Activated T-cell treated with anti-CD3 and anti-CD28 coated beads, Interleukin-2, amount 50 U/mL, for 1 hour (primary cell): ENCODE measurements around the gene POLR1A.

Experiments used
- DNase-seq: peaks from one replicate; pipeline ENCODE4 v3.0.0-alpha.2; 2020

POLR1A gene

DNA sequence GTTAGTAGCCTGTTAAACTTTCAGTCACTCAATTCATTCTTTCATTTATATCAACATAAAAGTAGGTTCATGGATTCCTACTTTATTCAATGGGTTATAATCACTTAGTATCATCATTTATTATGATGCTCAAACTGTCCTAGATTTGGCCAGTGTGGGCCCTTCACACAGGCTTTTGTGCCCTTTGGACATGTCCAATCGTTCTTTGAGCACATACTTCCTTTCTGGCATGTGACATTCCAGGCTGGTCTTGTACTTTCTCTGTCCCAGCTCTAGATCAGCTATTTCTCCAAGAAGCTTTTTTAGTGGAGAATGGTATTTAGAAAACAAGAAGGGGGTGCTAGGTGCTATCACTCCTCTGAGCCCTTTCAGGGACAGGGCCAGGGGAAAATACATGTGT lies 11.5 kb downstream of the POLR1A start:
- no peak for DNase-seq

- no peak for DNase-seq
Observed at GRCh38 chr2:86087936-86088850, 17.5 kb downstream of the POLR1A start.

DNA sequence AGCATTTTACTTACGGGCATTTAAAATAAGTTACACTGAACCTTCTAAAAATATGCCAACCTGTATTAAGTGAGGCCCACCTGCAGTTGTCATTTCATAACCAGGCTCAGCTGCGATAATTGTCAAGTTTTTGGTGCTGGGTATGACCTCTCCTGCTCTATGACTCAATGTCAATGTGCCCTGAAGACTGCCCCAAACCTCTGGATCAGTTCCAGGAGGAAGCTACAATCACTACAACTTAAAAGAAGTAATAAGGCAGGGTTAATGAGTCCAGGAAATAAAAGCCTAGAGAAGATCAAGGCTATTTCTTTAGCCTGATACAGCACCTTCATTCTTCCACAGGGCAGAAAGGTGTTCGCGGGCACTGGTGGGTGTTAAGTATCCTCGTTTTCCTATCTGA lies 22.9 kb downstream of the POLR1A start:
- no peak for DNase-seq

GRCh38 chr2:86081724-86082123 lies 24.0 kb downstream of the POLR1A start:
- DNase-seq = no peak

GRCh38 chr2:86079981-86080911 lies 25.4 kb downstream of the POLR1A start:
- DNase-seq = peak; percentile 86

GRCh38 chr2:86078774-86079545 lies 26.7 kb downstream of the POLR1A start:
- peak; percentile 28 for DNase-seq

GRCh38 chr2:86075886-86076285 lies 29.8 kb downstream of the POLR1A start:
- DNase-seq = no peak

- DNase-seq = no peak
Observed at GRCh38 chr2:86074811-86075210, 30.9 kb downstream of the POLR1A start.

- no peak for DNase-seq
Observed at GRCh38 chr2:86074256-86074655, 31.4 kb downstream of the POLR1A start.

DNA sequence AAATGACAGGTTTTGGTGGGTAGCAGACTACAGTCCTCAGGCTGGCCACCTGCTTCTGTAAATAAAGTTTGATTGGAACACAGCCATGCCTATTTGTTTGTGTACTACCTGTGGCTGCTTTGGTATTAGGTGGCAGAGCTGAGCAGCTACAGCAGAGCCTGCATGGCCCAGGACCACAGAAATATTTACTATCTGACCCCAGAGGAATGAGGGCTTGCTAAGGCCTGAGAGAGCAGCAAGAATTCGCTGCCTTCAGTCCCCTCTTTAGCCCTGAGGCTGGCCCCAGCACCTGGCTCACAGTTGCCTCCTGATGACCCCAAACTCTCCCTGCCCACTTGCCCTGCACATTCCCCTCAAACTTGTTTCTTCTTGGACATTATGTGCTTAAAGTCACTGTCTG lies 32.5 kb downstream of the POLR1A start:
- no peak for DNase-seq

DNA sequence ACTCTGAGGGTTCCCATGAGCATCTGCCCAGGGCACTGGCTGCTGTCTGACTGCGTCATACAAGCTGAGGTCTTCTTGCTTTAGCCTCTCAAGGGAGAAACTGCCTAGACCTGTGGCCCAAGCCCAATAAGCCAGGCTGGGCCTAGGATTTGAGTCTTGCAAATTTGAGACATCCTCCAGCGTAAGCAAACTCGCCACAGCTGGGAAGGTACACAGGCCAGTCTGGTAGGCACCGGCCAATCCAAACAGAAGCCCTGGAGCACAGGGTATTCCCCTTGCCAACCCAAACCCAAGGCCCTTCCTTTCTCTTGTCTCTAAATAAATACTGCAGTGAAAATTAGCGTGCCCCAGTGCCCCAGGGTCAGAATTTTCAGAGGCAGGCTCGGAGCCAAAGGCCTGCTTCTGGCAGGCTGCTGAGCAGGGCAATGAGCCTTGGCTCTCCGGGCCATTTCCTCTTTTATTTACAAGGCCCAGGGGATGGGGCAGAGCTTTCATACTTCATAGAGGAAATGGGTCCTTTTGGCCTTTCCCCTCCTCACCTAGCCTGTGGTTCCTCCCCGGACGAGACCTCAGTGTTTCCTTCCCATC lies 33.3 kb downstream of the POLR1A start:
- no peak for DNase-seq

DNA sequence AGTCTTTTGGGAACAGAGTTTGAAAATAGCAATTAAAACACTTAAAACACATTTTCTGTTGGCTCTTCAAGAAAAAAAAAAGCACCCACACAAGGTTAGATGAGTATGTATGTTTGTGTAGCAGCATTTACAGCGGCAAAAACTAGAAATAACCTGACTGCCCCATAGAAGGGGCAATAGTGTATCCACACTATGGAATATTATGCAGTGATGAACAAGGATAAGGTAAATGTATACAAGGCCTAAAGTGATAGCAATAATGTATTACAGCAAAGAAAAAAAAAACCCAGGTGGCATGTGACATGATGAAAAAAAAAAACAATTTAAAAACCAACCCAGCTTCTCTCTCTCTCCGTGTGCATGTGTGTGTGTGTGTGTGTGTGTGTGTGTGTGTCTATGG lies 34.8 kb downstream of the POLR1A start:
- no peak for DNase-seq

DNA sequence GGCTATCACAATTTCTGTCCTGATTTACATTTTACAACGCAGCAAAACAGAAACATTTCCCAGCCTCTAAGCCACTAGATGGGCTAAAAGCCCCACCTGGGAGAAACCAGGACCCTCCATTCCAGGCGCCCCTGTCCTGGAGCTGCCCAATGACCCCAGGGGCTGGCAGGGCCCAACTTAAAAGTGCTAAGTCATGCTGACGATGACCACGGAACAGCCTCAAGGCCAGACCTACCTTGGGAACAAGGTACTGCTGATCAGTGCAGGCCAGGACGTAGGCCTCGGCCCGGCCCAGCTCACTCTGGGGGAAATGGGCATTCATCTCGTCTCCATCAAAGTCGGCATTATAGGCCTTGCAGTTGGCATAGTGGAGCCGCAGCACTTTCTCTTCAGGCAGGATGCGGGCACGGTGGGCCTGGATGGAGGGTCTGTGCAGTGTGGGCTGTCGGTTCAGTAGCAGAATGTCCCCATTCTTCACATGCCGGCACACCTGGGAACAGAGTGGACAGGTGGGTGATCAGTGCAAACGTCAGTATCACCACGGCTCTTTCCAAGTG lies 35.8 kb downstream of the POLR1A start:
- no peak for DNase-seq

DNA sequence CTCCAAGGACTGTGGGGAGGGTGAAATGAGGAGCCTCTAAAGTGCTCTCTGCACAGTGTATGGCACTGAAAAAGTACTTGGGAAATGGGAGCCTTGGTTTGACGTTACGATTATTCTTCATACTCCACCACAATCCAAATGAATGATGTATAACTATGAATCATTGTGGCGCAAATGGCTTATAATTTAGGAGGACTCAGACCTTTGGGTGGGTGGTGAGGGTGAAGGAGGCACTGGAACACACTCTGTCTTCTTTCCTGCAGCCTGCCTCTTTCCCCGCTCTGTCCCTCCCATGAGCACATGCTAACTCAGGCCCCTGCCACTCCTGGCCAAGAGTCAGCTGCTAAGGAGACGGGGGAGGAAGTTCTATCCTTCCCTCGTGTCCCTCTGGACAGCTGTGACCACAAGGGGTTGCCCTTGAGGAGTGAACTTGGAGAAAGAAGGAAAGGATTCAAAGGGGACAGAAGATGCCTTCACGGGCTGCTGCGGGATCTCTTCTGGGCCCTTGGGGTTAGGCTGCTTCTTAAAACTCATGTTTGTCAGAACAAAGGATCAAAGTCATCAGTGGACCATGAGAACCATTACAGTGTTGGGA lies 36.5 kb downstream of the POLR1A start:
- no peak for DNase-seq

GRCh38 chr2:86068648-86069047 lies 37.0 kb downstream of the POLR1A start:
- DNase-seq = no peak

DNA sequence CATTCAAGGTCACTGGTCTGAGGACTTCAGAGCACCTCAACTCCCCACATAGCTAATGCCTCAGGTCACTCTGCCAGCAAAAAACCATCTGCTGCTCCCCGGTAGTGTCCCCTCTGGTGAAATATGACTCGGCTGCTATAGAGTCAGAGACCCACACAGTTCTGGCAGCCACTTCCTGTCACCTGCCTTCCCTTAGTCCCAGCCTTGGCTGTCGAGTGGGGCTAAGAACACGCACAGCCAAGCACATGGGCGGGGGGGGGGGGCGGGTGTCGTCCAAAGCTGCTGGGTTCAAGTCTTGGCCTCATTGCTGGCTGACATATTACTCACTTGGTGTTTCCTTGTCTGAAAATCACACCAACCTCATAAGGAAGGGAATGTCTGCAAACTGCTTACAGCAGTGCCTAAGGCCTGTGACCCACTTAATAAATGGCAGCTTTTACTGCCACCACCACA lies 37.5 kb downstream of the POLR1A start:
- DNase-seq = peak; percentile 47

- no peak for DNase-seq
Observed at GRCh38 chr2:86066915-86067314, 38.8 kb downstream of the POLR1A start.

- DNase-seq = no peak
Observed at GRCh38 chr2:86066007-86066578, 39.6 kb downstream of the POLR1A start.

- DNase-seq = no peak
Observed at GRCh38 chr2:86065512-86065911, 40.2 kb downstream of the POLR1A start.

GRCh38 chr2:86064006-86064405 lies 41.7 kb downstream of the POLR1A start:
- DNase-seq = no peak

- DNase-seq = no peak
Observed at GRCh38 chr2:86062043-86062442, 43.6 kb downstream of the POLR1A start.
